H1 (cell line): ENCODE results near the gene MXRA8. TPM values are rescaled to one million over a fixed set of nuclear protein-coding genes. Genes with fewer than 3 reads are reported as not detected.

Experiments used
- CTCF ChIA-PET: fragments of 300-600 bp; sonication (Branson Sonifier 250); formaldehyde crosslinking; loops from one replicate; lab custom pipeline; 2021; ENCODE audit not compliant: partially characterized antibody; lab: Charles Lee
- POLR2A ChIA-PET: fragments of 300-600 bp; sonication (Branson Sonifier 250); formaldehyde crosslinking; loops from one replicate; lab custom pipeline; 2021; ENCODE audit warnings: inconsistent platforms; ENCODE audit not compliant: partially characterized antibody; lab: Charles Lee
- DNase-seq, 2 experiments: peaks; one replicate each; pipeline versions ENCODE4 v3.0.0 to v3.0.0-alpha.2; 2010 to 2022; ENCODE audit warnings: low spot score in 2 of 2, low read depth in 1 of 2, mixed read lengths in 1 of 2
- FAIRE-seq: peaks from 2 replicates; lab custom pipeline; 2011; peaks lifted over from hg19 to GRCh38; lab: Jason Lieb, UNC
- H2AFZ ChIP-seq: 2 replicates; pipeline ENCODE4 v1.8.1; 2012; ENCODE audit warnings: low read length, inconsistent platforms
- H2AK5ac ChIP-seq: 2 replicates; pipeline ENCODE4 v1.6.1; 2013; ENCODE audit warnings: low read depth, low read length
- H2BK120ac ChIP-seq: replicated peaks from 2 replicates; pipeline ENCODE3; 2013; ENCODE audit warnings: low read depth, low read length, inconsistent platforms
- H2BK12ac ChIP-seq: 2 replicates; pipeline ENCODE4 v1.6.1; 2013; ENCODE audit warnings: low read depth, low read length
- H2BK15ac ChIP-seq: 2 replicates; pipeline ENCODE4 v1.6.1; 2013; ENCODE audit warnings: low read length
- H2BK20ac ChIP-seq: 2 replicates; pipeline ENCODE4 v1.6.1; 2013; ENCODE audit warnings: low read length
- H2BK5ac ChIP-seq: 2 replicates; pipeline ENCODE4 v1.6.1; 2013; ENCODE audit warnings: low read depth, low read length
- H3K14ac ChIP-seq: 2 replicates; pipeline ENCODE4 v1.6.1; 2013; ENCODE audit warnings: inconsistent platforms; ENCODE audit not compliant: insufficient read length
- H3K18ac ChIP-seq: 2 replicates; pipeline ENCODE4 v1.6.1; 2013; ENCODE audit warnings: low read length; ENCODE audit errors: extremely low read depth
- H3K23ac ChIP-seq: 2 replicates; pipeline ENCODE4 v1.6.1; 2013; ENCODE audit warnings: inconsistent platforms; ENCODE audit not compliant: insufficient read length
- H3K23me2 ChIP-seq: 2 replicates; pipeline ENCODE4 v1.6.1; 2013; ENCODE audit warnings: low read depth, low read length
- H3K27ac ChIP-seq: 2 replicates; pipeline ENCODE4 v1.6.1; 2011; ENCODE audit warnings: low read depth, low read length, inconsistent platforms
- H3K27me3 ChIP-seq, 4 experiments: replicated peaks in 1 of 4; 1 replicate in 1 of 4; 2 replicates in 3 of 4; pipeline versions ENCODE4 v1.6.1 to v1.8.1; 2011 to 2013; ENCODE audit warnings: low read length in 3 of 4, mild to moderate bottlenecking in 3 of 4, inconsistent platforms in 2 of 4, mixed read lengths in 2 of 4, moderate library complexity in 1 of 4; ENCODE audit not compliant: control insufficient read depth in 3 of 4, insufficient read depth in 3 of 4; ENCODE audit errors: extremely low read depth in 1 of 4
- H3K36me3 ChIP-seq, 4 experiments: 2 replicates each; pipeline versions ENCODE4 v1.6.1 to v1.8.1; 2011 to 2013; ENCODE audit warnings: mild to moderate bottlenecking in 4 of 4, low read length in 3 of 4, moderate library complexity in 2 of 4, control low read depth in 1 of 4, inconsistent platforms in 1 of 4; ENCODE audit not compliant: insufficient read depth in 4 of 4, control insufficient read depth in 2 of 4
- H3K4ac ChIP-seq: replicated peaks from 2 replicates; pipeline ENCODE3; 2013; ENCODE audit warnings: low read length, low read depth, mixed read lengths, inconsistent platforms; ENCODE audit not compliant: insufficient read length
- H3K4me1 ChIP-seq, 4 experiments: replicated peaks in 1 of 4; 1 replicate in 1 of 4; 2 replicates in 3 of 4; pipeline versions ENCODE4 v1.6.1 to v1.8.1; 2011 to 2013; ENCODE audit warnings: low read length in 3 of 4, inconsistent platforms in 2 of 4, mixed read lengths in 1 of 4; ENCODE audit not compliant: insufficient read depth in 4 of 4, control insufficient read depth in 3 of 4
- H3K4me2 ChIP-seq, 2 experiments: 2 replicates each; pipeline versions ENCODE4 v1.6.1 to v1.8.1; 2011 to 2013; ENCODE audit warnings: low read depth in 2 of 2, low read length in 2 of 2, control low read depth in 1 of 2, inconsistent platforms in 1 of 2, mild to moderate bottlenecking in 1 of 2; ENCODE audit not compliant: insufficient read depth in 1 of 2
- H3K4me3 ChIP-seq, 4 experiments: fragments of 200-600, 300-600 bp in 1 of 4; sonication (generic), shearing (Covaris generic), sonication (Bioruptor Twin) in 1 of 4; 2 replicates each; pipeline versions ENCODE4 v1.5.1 to v1.8.1; 2011 to 2016; ENCODE audit warnings: low read length in 4 of 4, low read depth in 3 of 4, control low read depth in 2 of 4, inconsistent platforms in 2 of 4, mild to moderate bottlenecking in 2 of 4, mixed read lengths in 1 of 4, moderate library complexity in 1 of 4; ENCODE audit not compliant: insufficient read depth in 2 of 4; ENCODE audit errors: extremely low read depth in 1 of 4
- H3K56ac ChIP-seq: replicated peaks from 2 replicates; pipeline ENCODE3; 2013; ENCODE audit warnings: low read depth, mild to moderate bottlenecking, mixed read lengths, low read length, inconsistent platforms; ENCODE audit not compliant: insufficient read length
- H3K79me1 ChIP-seq: 2 replicates; pipeline ENCODE4 v1.6.1; 2013; ENCODE audit warnings: low read depth, low read length, control low read depth
- H3K79me2 ChIP-seq, 2 experiments: 2 replicates each; pipeline versions ENCODE4 v1.6.1 to v1.8.1; 2012 to 2013; ENCODE audit warnings: low read length in 2 of 2, mild to moderate bottlenecking in 2 of 2, inconsistent platforms in 1 of 2; ENCODE audit not compliant: insufficient read depth in 2 of 2, control insufficient read depth in 1 of 2
- H3K9ac ChIP-seq, 4 experiments: replicated peaks in 1 of 4; 1 replicate in 1 of 4; 2 replicates in 3 of 4; pipeline versions ENCODE4 v1.6.1 to v1.8.1; 2011 to 2013; ENCODE audit warnings: low read depth in 3 of 4, low read length in 3 of 4, control low read depth in 2 of 4, mild to moderate bottlenecking in 2 of 4, moderate library complexity in 2 of 4, inconsistent platforms in 1 of 4; ENCODE audit errors: extremely low read depth in 1 of 4
- H3K9me3 ChIP-seq, 2 experiments: 2 replicates each; pipeline versions ENCODE4 v1.6.1 to v1.8.1; 2012 to 2013; ENCODE audit warnings: mild to moderate bottlenecking in 2 of 2, moderate library complexity in 2 of 2, control low read depth in 1 of 2, inconsistent platforms in 1 of 2, low read depth in 1 of 2, low read length in 1 of 2, mixed read lengths in 1 of 2; ENCODE audit not compliant: insufficient read depth in 2 of 2
- H4K20me1 ChIP-seq, 2 experiments: replicated peaks in 1 of 2; 2 replicates each; pipeline versions ENCODE3 to v1.8.1; 2011 to 2013; ENCODE audit warnings: inconsistent platforms in 2 of 2, low read length in 2 of 2, mild to moderate bottlenecking in 1 of 2; ENCODE audit not compliant: insufficient read depth in 2 of 2, control insufficient read depth in 1 of 2
- H4K5ac ChIP-seq: 2 replicates; pipeline ENCODE4 v1.6.1; 2013; ENCODE audit warnings: low read length, low read depth, mixed read lengths, inconsistent platforms; ENCODE audit not compliant: insufficient read length
- H4K8ac ChIP-seq: 2 replicates; pipeline ENCODE4 v1.8.0; 2013; ENCODE audit warnings: mild to moderate bottlenecking, moderate library complexity, low read length, inconsistent platforms; ENCODE audit not compliant: insufficient read depth; ENCODE audit errors: extremely low read depth
- H4K91ac ChIP-seq: replicated peaks from 2 replicates; pipeline ENCODE3; 2013; ENCODE audit warnings: low read length, mixed read lengths, inconsistent platforms; ENCODE audit not compliant: insufficient read length
- BACH1 ChIP-seq: IDR thresholded peaks from 2 replicates; pipeline ENCODE4 v1.6.1; 2012; ENCODE audit warnings: low read length, improper control_type of control experiment
- BCL11A ChIP-seq, 2 experiments: IDR thresholded peaks; one replicate each; pipeline ENCODE4 v1.6.1; 2011; ENCODE audit warnings: low read depth in 2 of 2, low read length in 2 of 2, mild to moderate bottlenecking in 2 of 2
- CBX5 ChIP-seq: fragments of 300-800, 300-1000 bp; sonication (generic); IDR thresholded peaks from 2 replicates; pipeline ENCODE4 v1.7.1; 2016; ENCODE audit warnings: antibody characterized with exemption, low read length, low read depth
- CHD2 ChIP-seq: IDR thresholded peaks from 2 replicates; pipeline ENCODE4 v1.6.1; 2012; ENCODE audit warnings: low read length, improper control_type of control experiment
- EZH2 ChIP-seq: fragments of 200-600 bp; sonication (generic); IDR thresholded peaks from 2 replicates; pipeline ENCODE4 v1.7.1; 2012; ENCODE audit warnings: low read depth, mild to moderate bottlenecking, moderate library complexity, low read length, inconsistent platforms; ENCODE audit not compliant: severe bottlenecking
- KDM5A ChIP-seq: fragments of 200-600 bp; IDR thresholded peaks from 2 replicates; pipeline ENCODE4 v1.7.1; 2012; ENCODE audit warnings: mild to moderate bottlenecking, low read length, inconsistent platforms, mixed read lengths
- MAFK ChIP-seq: IDR thresholded peaks from 2 replicates; pipeline ENCODE4 v1.6.1; 2012; ENCODE audit warnings: low read depth, mild to moderate bottlenecking, improper control_type of control experiment, low read length
- NRF1 ChIP-seq: IDR thresholded peaks from 2 replicates; pipeline ENCODE4 v1.6.1; 2011; ENCODE audit warnings: mild to moderate bottlenecking, low read depth, low read length, improper control_type of control experiment
- POU5F1 ChIP-seq: IDR thresholded peaks from 2 replicates; pipeline ENCODE4 v1.6.1; 2011; ENCODE audit warnings: low read depth, mild to moderate bottlenecking, low read length, moderate library complexity
- RFX5 ChIP-seq: IDR thresholded peaks from 2 replicates; pipeline ENCODE4 v1.6.1; 2011; ENCODE audit warnings: low read depth, low read length, improper control_type of control experiment, borderline replicate concordance
- RXRA ChIP-seq: IDR thresholded peaks from 2 replicates; pipeline ENCODE4 v1.6.1; 2011; ENCODE audit warnings: low read depth, mild to moderate bottlenecking, low read length, moderate library complexity; ENCODE audit not compliant: insufficient read depth
- SP4 ChIP-seq: IDR thresholded peaks from 2 replicates; pipeline ENCODE4 v1.6.1; 2012; ENCODE audit warnings: low read length, inconsistent platforms
- YY1 ChIP-seq: IDR thresholded peaks from 2 replicates; pipeline ENCODE4 v1.6.1; 2011; ENCODE audit warnings: low read depth, mild to moderate bottlenecking, low read length
- WGBS, 2 experiments: shearing (Covaris generic) in 1 of 2; methylation state at CpG; one replicate each; pipeline versions ENCODE4 v1.1.6 to v1.1.7; 2013 to 2015; ENCODE audit warnings: low lambda C conversion rate in 2 of 2, mixed read lengths in 2 of 2, inconsistent platforms in 1 of 2, low coverage in 1 of 2, missing lambda C conversion rate in 1 of 2; ENCODE audit not compliant: insufficient replicate concordance in 2 of 2, insufficient coverage in 1 of 2, insufficient read length in 1 of 2; ENCODE audit errors: extremely low coverage in 1 of 2, missing lambda C conversion rate in 1 of 2; 5-methylcytosine and 5-hydroxymethylcytosine counted together
- polyA plus RNA-seq, 7 experiments: library from polyadenylated mRNA; depleted of rRNA in 3 of 7; stranded (reverse) in 5 of 7; unstranded in 2 of 7; fragments of >200 nt in 5 of 7; fragments of 200-250 nt in 2 of 7; gene quantifications; 1 replicate in 5 of 7; 2 replicates in 1 of 7; 4 replicates in 1 of 7; pipeline versions ENCODE4 v1.2.1 to v1.2.3, GENCODE V29; 2011 to 2013; ENCODE audit warnings: missing spikeins in 2 of 7, mixed read lengths in 2 of 7
- total RNA-seq: library from RNA; stranded (reverse); fragmentation: NEBNext Ultra II Directional; extraction: Animal tissue kit (Norgen Biotek cat#: 25700); gene quantifications from 2 replicates; pipeline ENCODE4 v1.2.1, GENCODE V29; 2021

MXRA8 gene
- total and polyA plus RNA-seq, 2 of the 8 experiments (the other 6 are each of a cell fraction or from before 2014, with no cell fraction given), result 10.5 to 17.2 TPM

- Histone ChIP-seq H2BK120ac (no peak overlapping the region), H3K36me3 (peaks cover 2 to 42% (median 15%) of the 10 kb centered on the region in 4 experiments; a peak in 7 of 8 replicates), H3K9ac (no peak overlapping the region), H4K91ac (peak overlapping the region; percentile 89), H2BK5ac (peak overlapping the region; percentile 60; the same call in 1 of the 2 replicates), H3K56ac (no peak overlapping the region), H3K4ac (no peak overlapping the region), H3K23me2 (no peaks in the 10 kb centered on the region; the same call in 1 of the 2 replicates), H3K27ac (no peak overlapping the region), H2BK15ac (no peak overlapping the region), H3K18ac (no peak overlapping the region), H3K23ac (no peak overlapping the region), H4K5ac (no peak overlapping the region), H3K9me3 (peaks cover 0 to 5% of the 10 kb centered on the region in 2 experiments; a peak in 1 of 4 replicates), H3K79me1 (peaks cover 14% of the 10 kb centered on the region), H3K4me1 (peaks cover 0 to 2% (median 0%) of the 10 kb centered on the region in 4 experiments; a peak in 3 of 7 replicates), H3K4me2 (no peak overlapping the region), H2AFZ (no peak overlapping the region), H3K79me2 (peaks cover 0 to 6% of the 10 kb centered on the region in 2 experiments; a peak in 1 of 4 replicates), H4K8ac (peak overlapping the region; percentile 79), H2AK5ac (no peak overlapping the region), H3K27me3 (no peaks in the 10 kb centered on the region; a peak in 1 of 7 replicates), H4K20me1 (peaks cover 16 to 40% of the 10 kb centered on the region in 2 experiments), H3K14ac (peak overlapping the region; percentile 16), H3K4me3 (no peak overlapping the region), H2BK12ac (peak overlapping the region; percentile 68; the same call in 1 of the 2 replicates), H2BK20ac (peak overlapping the region; percentile 64; the same call in 1 of the 2 replicates)
- ChIA-PET POLR2A (interaction anchor here (0.8 to 1.2 kb wide), 3 partner anchors 15 to 34 kb away, joined by 3 to 4 read pairs (median 3); partner anchors contain the start of gene AURKAIP1), CTCF (interaction anchor here (1.5 kb wide), 1 partner anchor 31 kb away, joined by 5 read pairs; no protein-coding TSS in a partner anchor)
- no peak for DNase-seq
- 91% methylated on average over 36 of the region's 36 CpGs; no CpG with 5 or more reads in 1 of the 2 experiments for WGBS, 2 experiments
- FAIRE-seq, result no peak
- TF ChIP-seq CHD2 (no peak), CBX5 (no peak), BACH1 (no peak), MAFK (no peak), YY1 (no peak), RXRA (no peak), POU5F1 (no peak), SP4 (no peak), NRF1 (no peak), KDM5A (no peak), BCL11A (IDR thresholded peaks at IDR 0.05; ENCODE audit: low read depth in 2 of 2, low read length in 2 of 2) (no peak), EZH2 (no peak), RFX5 (no peak)
These were observed 17.4 kb downstream of the MXRA8 start for GRCh38 chr1:1340791-1341548.
